ENCODE data around the gene DCAF16.

DCAF16 gene

DNA sequence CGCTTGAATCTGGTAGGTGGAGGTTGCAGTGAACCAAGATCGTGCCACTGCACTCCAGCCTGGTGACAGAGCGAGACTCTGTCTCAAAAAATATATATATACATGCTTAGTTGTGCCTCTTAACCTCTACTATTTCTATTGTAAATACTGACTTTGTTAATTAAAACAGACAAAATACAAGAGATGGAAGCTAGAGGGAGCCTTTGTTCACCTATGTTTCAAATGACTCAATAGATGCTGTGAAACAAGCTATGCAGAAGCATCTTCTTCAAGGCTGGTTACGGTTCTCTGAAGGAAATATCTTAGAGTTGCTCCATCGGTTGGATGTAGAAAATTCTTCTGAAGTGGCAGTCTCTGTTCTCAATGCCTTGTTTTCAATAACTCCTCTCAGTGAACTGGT is 6.5 kb upstream of the DCAF16 start:
- Histone ChIP-seq H3K9me2 (replicated peaks; ENCODE audit: low read depth, low read length) (no peaks in the 10 kb centered on the region), H4K20me1 (ENCODE audit: insufficient read depth, low read length, poor library complexity, severe bottlenecking) (peaks cover 52% of the 10 kb centered on the region), H3F3A (ENCODE audit: low read depth) (no peaks in the 10 kb centered on the region), H3K79me2 (ENCODE audit: insufficient read depth, low read length) (peaks cover 96% of the 10 kb centered on the region), H3K4me1 (ENCODE audit: insufficient read depth, low read length, poor library complexity, severe bottlenecking) (peaks cover 36% of the 10 kb centered on the region), H3K4me2 (ENCODE audit: low read depth, low read length, poor library complexity, severe bottlenecking) (peak overlapping the region; percentile 79), H3K9me3 (ENCODE audit: insufficient read depth, low read depth, low read length) (no peaks in the 10 kb centered on the region), H3K36me3 (ENCODE audit: insufficient read depth, low read length) (peaks cover 38% of the 10 kb centered on the region; the same call in 1 of the 2 replicates), H3K27me3 (ENCODE audit: insufficient read depth, low read length, poor library complexity, severe bottlenecking) (no peaks in the 10 kb centered on the region), H3K4me3 (ENCODE audit: low read length, poor library complexity, severe bottlenecking) (peak overlapping the region; percentile 64), H3K9ac (ENCODE audit: low read depth, low read length, poor library complexity, severe bottlenecking) (peak overlapping the region; percentile 34), H2AFZ (ENCODE audit: low read length) (no peak overlapping the region)
- TF ChIP-seq EZH2phosphoT487 (IDR thresholded peaks at IDR 0.05; ENCODE audit: borderline replicate concordance), result no peak
- TF ChIP-seq, protein P1, sequence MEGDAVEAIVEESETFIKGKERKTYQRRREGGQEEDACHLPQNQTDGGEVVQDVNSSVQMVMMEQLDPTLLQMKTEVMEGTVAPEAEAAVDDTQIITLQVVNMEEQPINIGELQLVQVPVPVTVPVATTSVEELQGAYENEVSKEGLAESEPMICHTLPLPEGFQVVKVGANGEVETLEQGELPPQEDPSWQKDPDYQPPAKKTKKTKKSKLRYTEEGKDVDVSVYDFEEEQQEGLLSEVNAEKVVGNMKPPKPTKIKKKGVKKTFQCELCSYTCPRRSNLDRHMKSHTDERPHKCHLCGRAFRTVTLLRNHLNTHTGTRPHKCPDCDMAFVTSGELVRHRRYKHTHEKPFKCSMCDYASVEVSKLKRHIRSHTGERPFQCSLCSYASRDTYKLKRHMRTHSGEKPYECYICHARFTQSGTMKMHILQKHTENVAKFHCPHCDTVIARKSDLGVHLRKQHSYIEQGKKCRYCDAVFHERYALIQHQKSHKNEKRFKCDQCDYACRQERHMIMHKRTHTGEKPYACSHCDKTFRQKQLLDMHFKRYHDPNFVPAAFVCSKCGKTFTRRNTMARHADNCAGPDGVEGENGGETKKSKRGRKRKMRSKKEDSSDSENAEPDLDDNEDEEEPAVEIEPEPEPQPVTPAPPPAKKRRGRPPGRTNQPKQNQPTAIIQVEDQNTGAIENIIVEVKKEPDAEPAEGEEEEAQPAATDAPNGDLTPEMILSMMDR (conservative IDR thresholded peaks at IDR 0.05; ENCODE audit: low read length), result peak; percentile 70

DNA sequence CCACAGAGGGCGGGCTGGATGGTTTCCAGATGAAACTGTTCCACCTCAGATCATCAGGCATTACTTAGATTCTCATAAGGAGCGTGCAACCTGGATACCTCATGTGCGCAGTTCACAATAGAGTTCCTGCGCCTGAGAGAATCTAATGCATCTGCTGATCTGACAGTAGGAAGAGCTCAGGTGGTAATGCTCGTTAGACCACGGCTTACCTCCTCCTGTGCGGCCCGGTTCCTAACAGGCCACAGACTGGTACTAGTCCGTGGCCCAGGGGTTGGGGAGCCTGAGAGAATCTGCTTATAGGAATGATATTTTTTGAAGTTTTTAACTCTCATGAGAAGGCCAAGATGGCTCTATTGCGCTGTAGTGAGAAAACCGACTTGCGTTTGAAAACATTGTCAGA is 5.6 kb upstream of the DCAF16 start:
- H3K9me2 ChIP-seq (replicated peaks; ENCODE audit: low read depth, low read length), result no peaks in the 10 kb centered on the region
- no peak overlapping the region for H3K9ac ChIP-seq (ENCODE audit: low read depth, low read length, poor library complexity, severe bottlenecking)
- peak overlapping the region; percentile 79 for H3K4me2 ChIP-seq (ENCODE audit: low read depth, low read length, poor library complexity, severe bottlenecking)
- H3F3A ChIP-seq (ENCODE audit: low read depth), result no peaks in the 10 kb centered on the region
- peaks cover 46% of the 10 kb centered on the region for H4K20me1 ChIP-seq (ENCODE audit: insufficient read depth, low read length, poor library complexity, severe bottlenecking)
- no peaks in the 10 kb centered on the region for H3K27me3 ChIP-seq (ENCODE audit: insufficient read depth, low read length, poor library complexity, severe bottlenecking)
- H2AFZ ChIP-seq (ENCODE audit: low read length), result no peak overlapping the region
- no peak for TF ChIP-seq EZH2phosphoT487 (IDR thresholded peaks at IDR 0.05; ENCODE audit: borderline replicate concordance)
- TF ChIP-seq, protein P1 (conservative IDR thresholded peaks at IDR 0.05; ENCODE audit: low read length), result no peak
- no peaks in the 10 kb centered on the region for H3K9me3 ChIP-seq (ENCODE audit: insufficient read depth, low read depth, low read length)
- H3K79me2 ChIP-seq (ENCODE audit: insufficient read depth, low read length), result peaks cover 98% of the 10 kb centered on the region
- H3K36me3 ChIP-seq (ENCODE audit: insufficient read depth, low read length), result peaks cover 38% of the 10 kb centered on the region; the same call in 1 of the 2 replicates
- no peak overlapping the region for H3K4me3 ChIP-seq (ENCODE audit: low read length, poor library complexity, severe bottlenecking)
- peaks cover 39% of the 10 kb centered on the region for H3K4me1 ChIP-seq (ENCODE audit: insufficient read depth, low read length, poor library complexity, severe bottlenecking)

DNA sequence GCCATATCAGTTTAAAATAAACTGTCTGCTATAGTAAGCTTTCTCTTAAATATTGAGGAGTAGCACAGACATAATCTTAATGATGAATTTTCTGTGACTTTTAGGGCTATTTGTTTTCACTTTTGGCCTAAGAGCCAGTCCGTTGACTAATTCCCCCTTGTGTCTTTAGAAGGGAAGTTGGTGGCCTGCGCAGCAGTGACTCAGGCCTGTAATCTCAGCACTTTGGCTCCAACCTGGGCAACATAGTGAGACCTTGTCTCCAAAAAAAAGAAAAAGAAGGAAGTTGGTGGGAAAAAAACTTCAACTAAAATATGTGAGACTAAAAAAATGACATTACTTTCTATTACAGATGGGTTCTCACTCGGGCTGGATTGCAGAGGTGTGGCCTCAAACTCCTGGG is 3.6 kb upstream of the DCAF16 start:
- H2AFZ ChIP-seq (ENCODE audit: low read length), result no peak overlapping the region
- no peaks in the 10 kb centered on the region for H3K27me3 ChIP-seq (ENCODE audit: insufficient read depth, low read length, poor library complexity, severe bottlenecking)
- peak overlapping the region; percentile 69 for H3K4me2 ChIP-seq (ENCODE audit: low read depth, low read length, poor library complexity, severe bottlenecking)
- H3K36me3 ChIP-seq (ENCODE audit: insufficient read depth, low read length), result peaks cover 38% of the 10 kb centered on the region; the same call in 1 of the 2 replicates
- H3K9me3 ChIP-seq (ENCODE audit: insufficient read depth, low read depth, low read length), result no peaks in the 10 kb centered on the region
- 0 out of 2 replicates have a peak, but pooled peaks cover 3% of the 10 kb centered on the region for H3F3A ChIP-seq (ENCODE audit: low read depth)
- peaks cover 98% of the 10 kb centered on the region for H3K79me2 ChIP-seq (ENCODE audit: insufficient read depth, low read length)
- H4K20me1 ChIP-seq (ENCODE audit: insufficient read depth, low read length, poor library complexity, severe bottlenecking), result peaks cover 58% of the 10 kb centered on the region
- TF ChIP-seq, protein P1 (conservative IDR thresholded peaks at IDR 0.05; ENCODE audit: low read length), result no peak
- no peak for TF ChIP-seq EZH2phosphoT487 (IDR thresholded peaks at IDR 0.05; ENCODE audit: borderline replicate concordance)
- H3K9me2 ChIP-seq (replicated peaks; ENCODE audit: low read depth, low read length), result no peaks in the 10 kb centered on the region
- peaks cover 43% of the 10 kb centered on the region for H3K4me1 ChIP-seq (ENCODE audit: insufficient read depth, low read length, poor library complexity, severe bottlenecking)
- H3K4me3 ChIP-seq (ENCODE audit: low read length, poor library complexity, severe bottlenecking), result peak overlapping the region; percentile 94
- H3K9ac ChIP-seq (ENCODE audit: low read depth, low read length, poor library complexity, severe bottlenecking), result peak overlapping the region; percentile 93
